HG02798 (cell line): ENCODE measurements around the gene RTN4RL1.
"Not testable (repeated sequence)": the region's sequence is repeated elsewhere in the genome, so short reads cannot be mapped to it uniquely, and the experiment has no call there.

Experiments used
- ATAC-seq: cut with Tn5 transposase; IDR thresholded peaks from one replicate; pipeline ENCODE4 v1.9.1; 2021; ENCODE audit warnings: mild to moderate bottlenecking; ENCODE audit not compliant: unreplicated experiment, poor library complexity

RTN4RL1 gene

GRCh38 chr17:1905190-1905913 is 119.8 kb downstream of the RTN4RL1 start:
- no peak for ATAC-seq

GRCh38 chr17:1904273-1905182 is 120.6 kb downstream of the RTN4RL1 start:
- no peak for ATAC-seq

DNA sequence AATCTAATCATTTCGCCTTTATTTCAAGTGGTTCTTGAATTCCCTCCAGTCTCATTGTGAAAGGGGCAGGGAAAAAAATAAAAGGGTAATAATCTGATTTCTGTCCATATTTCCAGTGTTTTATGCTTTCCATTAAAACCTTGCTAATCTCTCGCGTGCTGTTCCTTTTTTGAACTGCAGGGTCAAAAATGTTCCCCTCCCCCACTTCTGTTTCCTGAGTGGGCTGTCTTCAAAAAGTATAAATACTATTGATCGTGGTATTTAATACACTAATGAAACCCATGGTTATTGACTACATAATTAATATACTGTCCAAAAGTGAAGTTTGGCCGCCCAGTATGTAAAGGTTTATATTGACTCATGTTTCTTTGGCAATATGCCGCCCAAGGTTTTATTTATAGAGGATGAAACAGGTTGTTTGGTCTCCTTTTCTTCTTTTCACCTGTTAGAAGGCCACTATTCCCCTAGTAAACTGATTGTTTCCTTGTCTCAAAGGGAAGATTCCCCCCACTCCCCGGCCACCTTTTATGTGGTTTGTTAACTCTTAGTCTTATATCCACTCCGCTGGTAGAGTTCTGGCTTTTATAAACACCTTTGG is 125.6 kb downstream of the RTN4RL1 start:
- no peak for ATAC-seq

- ATAC-seq = no peak
These were observed 126.3 kb downstream of the RTN4RL1 start for GRCh38 chr17:1898872-1899271.

DNA sequence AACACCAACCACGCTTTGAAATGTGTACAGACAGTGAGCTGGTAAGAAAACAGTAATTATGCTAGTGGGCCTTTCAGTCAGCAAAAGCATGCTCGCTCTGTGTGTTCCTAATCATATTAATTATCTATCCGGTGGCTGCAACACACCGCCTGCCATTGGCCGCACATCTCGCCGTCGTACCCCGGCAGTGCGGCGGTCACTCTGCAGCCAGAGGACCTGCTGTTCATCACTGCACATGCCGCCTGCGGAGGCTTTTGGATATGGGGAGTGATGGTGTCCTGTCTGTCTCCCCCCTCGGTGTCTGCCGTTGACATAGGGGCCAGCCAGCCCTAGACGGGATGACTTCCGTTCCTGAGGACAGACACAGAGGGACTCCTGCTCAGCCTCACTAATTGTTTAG is 126.8 kb downstream of the RTN4RL1 start:
- ATAC-seq = no peak

GRCh38 chr17:1897105-1897656 is 128.0 kb downstream of the RTN4RL1 start:
- ATAC-seq = no peak

DNA sequence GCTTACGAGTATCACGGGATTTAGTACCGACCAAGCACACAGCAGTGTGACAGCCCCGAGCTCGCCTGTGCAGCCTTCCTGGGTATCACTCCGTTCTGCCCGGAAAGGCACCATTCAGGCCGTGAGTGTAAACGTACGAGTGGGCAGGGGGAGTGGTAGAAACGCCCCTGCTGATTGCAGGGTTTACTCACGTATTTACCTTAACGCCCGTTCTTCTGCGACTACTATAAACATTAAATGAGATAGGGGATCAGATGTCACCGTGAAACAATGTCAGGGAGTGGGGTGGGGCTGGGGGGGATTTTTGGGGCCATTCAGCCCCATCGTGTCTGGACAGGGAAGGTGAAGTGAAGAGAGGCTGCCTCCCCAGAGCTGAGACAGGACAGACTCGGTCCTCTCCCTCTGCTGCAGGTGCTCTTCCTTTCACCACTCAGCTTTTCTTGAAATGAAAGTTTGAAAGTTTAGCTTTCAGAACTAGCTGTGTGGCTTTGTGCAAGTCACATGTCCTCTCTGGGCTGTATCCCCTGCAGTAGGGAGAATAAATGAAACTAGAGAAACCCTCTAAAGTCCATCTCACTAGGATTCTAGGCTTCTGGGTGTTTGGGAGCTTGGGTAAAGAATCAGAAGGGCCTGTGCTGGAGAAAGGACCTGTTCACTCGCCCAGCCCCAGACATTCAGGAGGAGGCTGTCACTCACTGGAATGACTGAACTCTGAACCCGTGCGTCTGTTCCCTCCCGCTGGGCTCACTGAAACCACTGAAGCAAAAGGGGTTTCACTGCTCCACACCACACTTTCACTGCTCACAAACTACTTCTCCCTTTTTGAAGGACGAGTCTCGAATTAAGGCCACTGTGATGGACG is 128.7 kb downstream of the RTN4RL1 start:
- ATAC-seq = peak; percentile 56

GRCh38 chr17:1895479-1895878 is 129.7 kb downstream of the RTN4RL1 start:
- not testable (repeated sequence) for ATAC-seq

GRCh38 chr17:1894753-1895339 is 130.3 kb downstream of the RTN4RL1 start:
- no peak for ATAC-seq

GRCh38 chr17:1890758-1891450 is 134.2 kb downstream of the RTN4RL1 start:
- no peak for ATAC-seq

GRCh38 chr17:1888741-1889140 is 136.4 kb downstream of the RTN4RL1 start:
- ATAC-seq = no peak
